Skeletal muscle tissue (tissue), 4 donors: ENCODE measurements around the gene MYRFL. TPM values are rescaled to one million over a fixed set of nuclear protein-coding genes. Genes with fewer than 3 reads are reported as not detected.

Source experiments
- H3K27ac ChIP-seq: one replicate; pipeline ENCODE4 v1.7.0; 2013; ENCODE audit warnings: mild to moderate bottlenecking, low read depth, low read length, inconsistent platforms
- H3K27me3 ChIP-seq, 3 donors: one replicate each; pipeline ENCODE4 v1.7.0; 2013; ENCODE audit warnings: low read length in 3 of 3; ENCODE audit not compliant: control insufficient read depth in 3 of 3, insufficient read depth in 3 of 3
- H3K36me3 ChIP-seq, 3 donors: one replicate each; pipeline ENCODE4 v1.7.0; 2013; ENCODE audit warnings: low read length in 3 of 3; ENCODE audit not compliant: control insufficient read depth in 3 of 3, insufficient read depth in 3 of 3
- H3K4me1 ChIP-seq, 3 donors: one replicate each; pipeline ENCODE4 v1.7.0; 2013; ENCODE audit warnings: low read length in 3 of 3, mild to moderate bottlenecking in 3 of 3; ENCODE audit not compliant: control insufficient read depth in 3 of 3, insufficient read depth in 3 of 3
- H3K4me3 ChIP-seq, 3 donors: one replicate each; pipeline ENCODE4 v1.7.0; 2013; ENCODE audit warnings: low read length in 3 of 3
- H3K9ac ChIP-seq, 3 donors: one replicate each; pipeline ENCODE4 v1.7.0; 2013; ENCODE audit warnings: low read length in 3 of 3, mild to moderate bottlenecking in 3 of 3, moderate library complexity in 2 of 3, low read depth in 1 of 3
- H3K9me3 ChIP-seq, 3 donors: one replicate each; pipeline ENCODE4 v1.7.0; 2013; ENCODE audit warnings: low read length in 3 of 3; ENCODE audit not compliant: control insufficient read depth in 3 of 3
- total RNA-seq: library from RNA; depleted of rRNA; stranded (reverse); fragments of >200 nt; gene quantifications from one replicate; pipeline ENCODE4 v1.2.3, GENCODE V29; 2014
- donor health status: Osteomylitis.

MYRFL gene
- total RNA-seq, 1 donor from 2014 or later, result under 0.01 TPM

DNA sequence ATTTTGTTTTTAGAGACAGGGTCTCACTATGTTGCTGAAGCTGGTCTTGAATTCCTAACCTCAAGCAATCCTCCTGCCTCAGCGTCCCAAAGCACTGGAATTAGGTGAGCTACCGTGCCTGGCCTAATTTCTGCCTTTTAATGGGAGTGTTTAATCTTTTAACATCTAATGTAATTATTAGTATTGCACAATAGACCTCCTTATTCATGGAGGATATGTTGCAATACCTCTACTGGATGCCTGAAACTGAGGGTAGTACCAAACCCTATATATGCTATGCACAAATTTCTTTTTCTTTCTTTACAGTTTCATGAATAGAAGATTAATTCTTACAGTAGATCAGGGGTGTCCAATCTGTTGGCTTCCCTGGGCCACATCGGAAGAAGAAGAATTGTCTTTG is 47.8 kb downstream of the MYRFL start:
- H3K9me3 ChIP-seq, result no peaks in the 10 kb centered on the region
- no peak overlapping the region for H3K4me3 ChIP-seq
- no peaks in the 10 kb centered on the region for H3K36me3 ChIP-seq

DNA sequence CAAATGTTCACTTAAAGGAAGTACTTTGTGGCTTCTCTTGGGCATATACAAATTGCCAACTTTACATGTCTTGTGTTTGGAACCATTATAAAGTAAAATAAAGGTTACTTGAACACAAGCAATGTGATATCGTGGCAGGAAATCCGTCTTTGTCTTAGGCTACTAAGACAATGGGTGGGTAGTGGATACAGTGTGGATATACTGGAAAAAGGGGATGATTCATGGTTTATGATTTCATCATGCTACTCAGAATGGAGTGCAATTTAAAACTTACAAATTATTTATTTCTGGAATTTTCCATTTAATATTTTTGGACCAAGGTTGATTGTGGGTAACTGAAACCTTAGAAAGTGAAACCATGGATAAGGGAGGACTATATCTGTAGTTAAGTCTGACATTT is 48.4 kb downstream of the MYRFL start:
- Histone ChIP-seq H3K9me3 (no peaks in the 10 kb centered on the region), H3K27me3 (no peaks in the 10 kb centered on the region), H3K4me3 (no peak overlapping the region), H3K36me3 (no peaks in the 10 kb centered on the region), H3K9ac (no peak overlapping the region), H3K27ac (no peak overlapping the region), H3K4me1 (no peaks in the 10 kb centered on the region)

More for the DNA sequence above, 47.8 kb downstream of the MYRFL start:
- no peaks in the 10 kb centered on the region for H3K4me1 ChIP-seq
- H3K27me3 ChIP-seq, result no peaks in the 10 kb centered on the region
- H3K9ac ChIP-seq, result no peak overlapping the region
- H3K27ac ChIP-seq, result no peak overlapping the region

DNA sequence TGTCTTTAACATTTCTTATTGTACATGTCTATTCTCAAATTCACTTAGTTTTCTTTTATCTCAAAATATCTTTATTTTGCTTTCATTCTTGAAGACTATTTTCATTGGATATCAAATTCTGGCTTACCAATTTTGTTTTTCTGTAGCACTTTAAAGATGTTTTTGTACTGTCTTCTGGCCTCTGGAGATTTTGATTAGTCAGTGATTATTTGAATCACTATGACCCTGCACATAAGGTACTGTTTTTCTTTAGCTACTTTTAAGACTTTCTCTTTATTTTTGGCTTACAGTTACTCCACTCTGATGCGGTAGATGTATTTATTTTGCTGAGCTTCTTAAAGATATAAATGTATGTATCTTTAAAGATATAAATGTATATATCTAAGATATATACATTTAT is 49.6 kb downstream of the MYRFL start:
- H3K9ac ChIP-seq, result no peak overlapping the region
- H3K27ac ChIP-seq, result no peak overlapping the region
- H3K36me3 ChIP-seq, result no peaks in the 10 kb centered on the region
- H3K9me3 ChIP-seq, result no peaks in the 10 kb centered on the region
- H3K4me3 ChIP-seq, result no peak overlapping the region
- peaks cover 5% of the 10 kb centered on the region in 3 donors for H3K4me1 ChIP-seq
- H3K27me3 ChIP-seq, result peaks cover 0 to 7% (median 5%) of the 10 kb centered on the region in 3 donors

DNA sequence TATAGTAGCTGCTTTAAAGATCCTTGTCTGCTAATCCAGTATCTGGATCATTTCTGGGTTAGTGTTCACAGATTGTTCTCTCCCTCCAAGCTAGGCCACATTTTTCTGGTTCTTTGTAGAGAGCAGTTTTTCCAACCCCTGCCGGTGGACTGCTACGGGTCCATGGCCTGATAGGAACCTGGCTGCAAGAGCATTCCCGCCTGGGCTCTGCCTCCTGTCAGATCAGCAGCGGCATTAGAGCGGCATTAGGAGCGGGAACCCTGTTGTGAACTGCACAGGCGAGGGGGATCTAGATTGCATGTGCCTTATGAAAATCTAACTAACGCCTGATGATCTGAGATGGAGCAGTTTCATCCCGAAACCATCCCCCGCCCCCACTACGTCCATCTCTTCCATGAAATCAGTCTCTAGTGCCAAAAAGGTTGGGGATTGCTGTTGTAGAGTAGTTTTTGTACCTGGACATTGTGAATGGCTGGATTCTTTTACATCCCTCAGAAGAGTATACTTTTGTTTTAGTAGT is 50.4 kb downstream of the MYRFL start:
- Histone ChIP-seq H3K27ac (no peak overlapping the region), H3K27me3 (peaks cover 0 to 7% (median 5%) of the 10 kb centered on the region in 3 donors), H3K9me3 (no peaks in the 10 kb centered on the region), H3K36me3 (no peaks in the 10 kb centered on the region), H3K4me1 (peaks cover 5% of the 10 kb centered on the region in 3 donors), H3K9ac (no peak overlapping the region), H3K4me3 (no peak overlapping the region)

DNA sequence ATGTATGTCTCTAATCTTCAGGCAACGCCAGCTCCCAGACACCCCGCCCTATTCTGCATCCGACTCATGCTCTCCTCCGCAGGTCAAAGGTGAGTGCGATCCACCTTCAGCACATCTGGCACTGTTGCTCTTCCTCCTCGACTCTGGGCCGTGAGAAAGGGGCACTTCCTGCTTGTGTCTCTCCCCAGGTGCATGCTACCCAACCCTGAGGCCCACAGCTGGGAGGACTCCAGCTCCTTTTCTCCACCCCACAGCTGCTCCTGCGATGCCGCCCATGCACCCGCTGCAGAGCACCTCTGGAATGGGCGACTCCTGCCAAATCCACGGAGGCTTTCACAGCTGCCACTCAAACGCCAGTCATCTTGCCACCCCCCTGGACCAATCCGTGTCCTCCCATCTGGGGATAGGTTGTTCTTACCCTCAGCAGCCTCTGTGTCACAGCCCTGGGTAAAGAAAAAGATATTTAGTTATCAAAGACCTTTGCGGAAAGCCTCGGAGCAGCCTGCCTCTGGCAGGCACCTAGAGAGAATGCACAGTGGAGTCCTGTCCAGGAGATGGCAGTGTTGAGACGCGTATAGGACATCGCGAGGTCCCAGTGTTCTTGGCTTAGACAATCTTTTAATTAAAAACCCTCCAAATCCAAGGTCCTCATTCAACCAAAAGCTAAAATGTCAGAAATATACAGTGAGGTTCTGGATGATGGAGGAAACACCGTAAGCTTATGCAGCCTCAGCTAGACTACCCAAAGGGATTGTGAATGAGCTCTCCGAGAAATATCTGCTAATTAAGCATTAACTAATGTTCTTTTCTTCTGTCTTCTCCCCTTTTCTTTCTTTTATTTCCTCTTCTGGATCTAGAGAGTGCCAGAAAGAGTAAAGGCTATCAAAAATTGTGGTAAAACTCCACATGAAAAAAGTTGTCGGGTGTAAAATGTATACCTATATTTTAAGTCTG is 54.3 kb downstream of the MYRFL start:
- H3K27me3 ChIP-seq, result peaks cover 0 to 7% (median 5%) of the 10 kb centered on the region in 3 donors
- H3K4me3 ChIP-seq, result peak overlapping the region; percentile 44 to 69 (median 52)
- no peaks in the 10 kb centered on the region for H3K9me3 ChIP-seq
- no peak overlapping the region for H3K9ac ChIP-seq
- no peak overlapping the region for H3K27ac ChIP-seq
- H3K36me3 ChIP-seq, result no peaks in the 10 kb centered on the region
- H3K4me1 ChIP-seq, result peaks cover 5% of the 10 kb centered on the region in 3 donors

GRCh38 chr12:69880571-69880970 is 55.5 kb downstream of the MYRFL start:
- Histone ChIP-seq H3K4me1 (peaks cover 5% of the 10 kb centered on the region in 3 donors), H3K27me3 (peaks cover 0 to 7% (median 5%) of the 10 kb centered on the region in 3 donors), H3K4me3 (no peak overlapping the region)

DNA sequence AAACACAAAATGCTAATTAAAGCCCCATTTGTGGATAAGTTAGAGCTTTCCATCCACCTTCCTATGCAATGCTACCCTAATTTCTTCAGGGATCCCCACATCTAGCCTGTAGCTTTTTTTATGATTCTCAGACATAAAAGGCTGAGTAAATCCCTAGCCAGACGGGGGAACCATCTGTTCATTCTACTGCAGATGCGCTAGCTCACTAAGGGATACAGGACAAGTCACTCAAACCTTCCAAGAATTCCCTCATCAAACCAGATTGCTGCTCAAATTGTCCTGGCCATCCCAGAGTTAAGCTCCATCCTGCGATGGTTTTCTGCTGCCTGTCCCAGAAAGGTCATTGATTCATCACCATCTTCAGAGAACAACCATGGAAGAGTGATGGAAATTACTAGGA is 56.7 kb downstream of the MYRFL start:
- Histone ChIP-seq H3K4me3 (no peak overlapping the region), H3K9me3 (no peaks in the 10 kb centered on the region), H3K27me3 (peaks cover 0 to 7% (median 5%) of the 10 kb centered on the region in 3 donors), H3K36me3 (no peaks in the 10 kb centered on the region), H3K4me1 (peaks cover 5% of the 10 kb centered on the region in 3 donors), H3K27ac (no peak overlapping the region), H3K9ac (no peak overlapping the region)

More at GRCh38 chr12:69880571-69880970, 55.5 kb downstream of the MYRFL start:
- Histone ChIP-seq H3K36me3 (no peaks in the 10 kb centered on the region), H3K27ac (no peak overlapping the region), H3K9me3 (no peaks in the 10 kb centered on the region), H3K9ac (no peak overlapping the region)

DNA sequence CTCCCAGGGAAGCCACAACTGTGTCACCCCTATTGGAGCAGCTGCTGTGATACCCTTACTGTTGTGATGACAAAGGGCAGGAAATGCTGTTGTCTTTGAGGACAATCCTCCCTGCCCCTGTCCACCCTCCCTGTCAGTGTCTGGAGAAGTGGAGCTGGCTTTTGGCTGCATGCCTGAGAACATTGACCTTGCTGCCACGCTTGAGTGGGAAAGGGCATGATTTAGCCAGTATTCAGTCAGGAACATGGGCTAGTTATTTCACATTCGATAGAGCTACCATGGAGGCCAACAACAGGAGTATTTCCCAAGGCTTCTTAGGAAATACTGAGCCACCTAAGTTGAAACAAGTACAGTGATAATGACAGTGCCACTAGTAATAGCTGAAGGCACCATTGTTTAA is 59.4 kb downstream of the MYRFL start:
- H3K9ac ChIP-seq, result no peak overlapping the region
- no peak overlapping the region for H3K4me3 ChIP-seq
- H3K27ac ChIP-seq, result no peak overlapping the region
- no peaks in the 10 kb centered on the region for H3K36me3 ChIP-seq
- no peaks in the 10 kb centered on the region for H3K9me3 ChIP-seq
- H3K27me3 ChIP-seq, result no peaks in the 10 kb centered on the region
- no peaks in the 10 kb centered on the region for H3K4me1 ChIP-seq

- no peaks in the 10 kb centered on the region for H3K4me1 ChIP-seq
- H3K27me3 ChIP-seq, result no peaks in the 10 kb centered on the region
- H3K9me3 ChIP-seq, result no peaks in the 10 kb centered on the region
- no peak overlapping the region for H3K27ac ChIP-seq
- no peaks in the 10 kb centered on the region for H3K36me3 ChIP-seq
- no peak overlapping the region for H3K9ac ChIP-seq
- H3K4me3 ChIP-seq, result no peak overlapping the region
Observed at GRCh38 chr12:69885658-69886057, 60.6 kb downstream of the MYRFL start.

GRCh38 chr12:69886109-69886508 is 61.1 kb downstream of the MYRFL start:
- no peaks in the 10 kb centered on the region for H3K36me3 ChIP-seq
- H3K9me3 ChIP-seq, result no peaks in the 10 kb centered on the region
- H3K4me3 ChIP-seq, result no peak overlapping the region
- H3K4me1 ChIP-seq, result no peaks in the 10 kb centered on the region
- H3K27ac ChIP-seq, result no peak overlapping the region
- H3K27me3 ChIP-seq, result no peaks in the 10 kb centered on the region
- H3K9ac ChIP-seq, result no peak overlapping the region
